Neural progenitor cell (in vitro differentiated cells): ENCODE measurements around the gene SRRM4. TPM values are rescaled to one million over a fixed set of nuclear protein-coding genes. Genes with fewer than 3 reads are reported as not detected.

ENCODE experiments used
- DNase-seq: peaks from one replicate; pipeline ENCODE4 v3.0.0-alpha.2; 2016; ENCODE audit warnings: low spot score
- H2AFZ ChIP-seq: fragments of 200-600 bp; sonication (generic); replicated peaks from 2 replicates; pipeline ENCODE4 v1.6.1; 2016; ENCODE audit warnings: antibody characterized with exemption
- H3F3A ChIP-seq: fragments of 200-600 bp; sonication (generic); 2 replicates; pipeline ENCODE4 v1.6.1; 2016; ENCODE audit warnings: antibody characterized with exemption, low read depth
- H3K27ac ChIP-seq: fragments of 200-600 bp; sonication (generic); 2 replicates; pipeline ENCODE4 v1.5.1; 2016; ENCODE audit warnings: mild to moderate bottlenecking
- H3K27me3 ChIP-seq: fragments of 200-600 bp; sonication (generic); 2 replicates; pipeline ENCODE4 v1.6.1; 2016; ENCODE audit warnings: mild to moderate bottlenecking, moderate library complexity
- H3K36me3 ChIP-seq: fragments of 200-600 bp; sonication (generic); 2 replicates; pipeline ENCODE4 v1.5.1; 2016
- H3K4me1 ChIP-seq: fragments of 200-600 bp; sonication (generic); 2 replicates; pipeline ENCODE4 v1.6.1; 2016; ENCODE audit warnings: mixed run types
- H3K4me2 ChIP-seq: fragments of 200-600 bp; sonication (generic); 2 replicates; pipeline ENCODE4 v1.6.1; 2016
- H3K4me3 ChIP-seq: fragments of 200-600 bp; sonication (generic); 2 replicates; pipeline ENCODE4 v1.5.1; 2016
- H3K79me2 ChIP-seq: fragments of 200-600 bp; sonication (generic); 2 replicates; pipeline ENCODE4 v1.6.1; 2016; ENCODE audit warnings: low read depth
- H3K9ac ChIP-seq: fragments of 200-600 bp; sonication (generic); 2 replicates; pipeline ENCODE4 v1.6.1; 2016
- H3K9me3 ChIP-seq: fragments of 200-600 bp; sonication (generic); 2 replicates; pipeline ENCODE4 v1.5.1; 2016; ENCODE audit warnings: low read depth
- H4K20me1 ChIP-seq: fragments of 200-600 bp; sonication (generic); 2 replicates; pipeline ENCODE4 v1.6.1; 2016; ENCODE audit warnings: low read depth
- H3K27ac Mint-ChIP-seq: 3 replicates; pipeline ENCODE4 v1.8.0; 2021; ENCODE audit warnings: mixed read lengths
- H3K27me3 Mint-ChIP-seq: 2 replicates; pipeline ENCODE4 v1.8.0; 2022; ENCODE audit warnings: low read depth, mild to moderate bottlenecking, inconsistent platforms, moderate library complexity, mixed read lengths; ENCODE audit not compliant: insufficient read depth
- H3K36me3 Mint-ChIP-seq: 3 replicates; pipeline ENCODE4 v1.8.0; 2021; ENCODE audit warnings: mixed read lengths
- H3K4me1 Mint-ChIP-seq: 3 replicates; pipeline ENCODE4 v1.8.0; 2021; ENCODE audit warnings: mixed read lengths
- H3K4me3 Mint-ChIP-seq: 3 replicates; pipeline ENCODE4 v1.8.0; 2021; ENCODE audit warnings: mild to moderate bottlenecking, moderate library complexity, mixed read lengths
- H3K9me3 Mint-ChIP-seq: 3 replicates; pipeline ENCODE4 v1.8.0; 2020; ENCODE audit warnings: mixed read lengths
- CTCF ChIP-seq: fragments of 200-600 bp; sonication (generic); IDR thresholded peaks from 2 replicates; pipeline ENCODE4 v1.5.1; 2017; ENCODE audit warnings: antibody characterized with exemption, mild to moderate bottlenecking
- EZH2 ChIP-seq: fragments of 200-600 bp; sonication (generic); IDR thresholded peaks from 2 replicates; pipeline ENCODE4 v1.6.1; 2017; ENCODE audit warnings: antibody characterized with exemption, mild to moderate bottlenecking, moderate library complexity
- EZH2phosphoT487 ChIP-seq: fragments of 200-600 bp; sonication (generic); IDR thresholded peaks from 2 replicates; pipeline ENCODE4 v1.6.1; 2017; ENCODE audit warnings: antibody characterized with exemption
- total RNA-seq: library from RNA; depleted of rRNA; stranded (reverse); fragments of >200 nt; gene quantifications from 2 replicates; pipeline ENCODE4 v1.2.3, GENCODE V29; 2015; ENCODE audit warnings: low replicate concordance

The SRRM4 gene
- total RNA-seq, 1 donor from 2014 or later = 0.07 TPM

GRCh38 chr12:119211884-119212283 is 230.5 kb downstream of the SRRM4 start:
- TF ChIP-seq CTCF = no peak
- TF ChIP-seq EZH2 = no peak
- TF ChIP-seq EZH2phosphoT487 = no peak
- Mint-ChIP-seq H3K36me3 (no peaks in the 10 kb centered on the region), H3K4me3 (no peak overlapping the region), H3K9me3 (no peaks in the 10 kb centered on the region), H3K27ac (no peak overlapping the region), H3K27me3 (peaks cover 3% of the 10 kb centered on the region), H3K4me1 (peaks cover 22% of the 10 kb centered on the region)
- H3K79me2 ChIP-seq = no peaks in the 10 kb centered on the region
- H3K27ac ChIP-seq = no peak overlapping the region
- H3F3A ChIP-seq = peaks cover 2% of the 10 kb centered on the region
- no peak overlapping the region for H3K9ac ChIP-seq
- H4K20me1 ChIP-seq = peaks cover under 1% of the 10 kb centered on the region
- peaks cover 22% of the 10 kb centered on the region for H3K4me1 ChIP-seq
- H3K27me3 ChIP-seq = no peaks in the 10 kb centered on the region
- H3K36me3 ChIP-seq = no peaks in the 10 kb centered on the region
- H3K4me3 ChIP-seq = no peak overlapping the region
- H3K4me2 ChIP-seq = no peak overlapping the region
- no peaks in the 10 kb centered on the region for H3K9me3 ChIP-seq
- no peak overlapping the region for H2AFZ ChIP-seq
- no peak for DNase-seq

Other genes starting within 250 kb of the SRRM4 start
- gene HSPB8, start 197.4 kb downstream of the SRRM4 start, total RNA-seq = not detected in 2 replicates